NCI-H146 treated with DMSO at 0.1 percent for 48 hours (cell line): ENCODE data around the gene CDH4.
"Not testable (repeated sequence)": the region's sequence is repeated elsewhere in the genome, so short reads cannot be mapped to it uniquely, and the experiment has no call there.

Experiments
- DNase-seq: peaks from one replicate; lab custom pipeline; 2025; ENCODE audit not compliant: unreplicated experiment; lab: John Stamatoyannopoulos, UW

Gene CDH4

GRCh38 chr20:61379898-61380544 is 128.0 kb downstream of the CDH4 start:
- no peak for DNase-seq

- no peak for DNase-seq
Observed at GRCh38 chr20:61380545-61380915, 128.5 kb downstream of the CDH4 start.

GRCh38 chr20:61382194-61382593 is 130.1 kb downstream of the CDH4 start:
- DNase-seq = no peak

GRCh38 chr20:61385296-61385695 is 133.2 kb downstream of the CDH4 start:
- DNase-seq = no peak

- no peak for DNase-seq
Observed at GRCh38 chr20:61385731-61386130, 133.7 kb downstream of the CDH4 start.

- no peak for DNase-seq
Observed at GRCh38 chr20:61387204-61387953, 135.3 kb downstream of the CDH4 start.

- DNase-seq = no peak
Observed at GRCh38 chr20:61387954-61388348, 135.9 kb downstream of the CDH4 start.

- DNase-seq = no peak
Observed at GRCh38 chr20:61389077-61389476, 137.0 kb downstream of the CDH4 start.

GRCh38 chr20:61391185-61391584 is 139.1 kb downstream of the CDH4 start:
- no peak for DNase-seq

GRCh38 chr20:61391812-61392520 is 139.9 kb downstream of the CDH4 start:
- DNase-seq = no peak

GRCh38 chr20:61394088-61394799 is 142.2 kb downstream of the CDH4 start:
- no peak for DNase-seq

- no peak for DNase-seq
Observed at GRCh38 chr20:61396262-61396848, 144.3 kb downstream of the CDH4 start.

GRCh38 chr20:61397146-61397545 is 145.1 kb downstream of the CDH4 start:
- DNase-seq = no peak

- no peak for DNase-seq
Observed at GRCh38 chr20:61397790-61398189, 145.7 kb downstream of the CDH4 start.

GRCh38 chr20:61399433-61399832 is 147.4 kb downstream of the CDH4 start:
- DNase-seq = no peak

- no peak for DNase-seq
Observed at GRCh38 chr20:61400499-61400898, 148.4 kb downstream of the CDH4 start.

GRCh38 chr20:61404303-61404702 is 152.2 kb downstream of the CDH4 start:
- no peak for DNase-seq

GRCh38 chr20:61405007-61405406 is 152.9 kb downstream of the CDH4 start:
- no peak for DNase-seq

- not testable (repeated sequence) for DNase-seq
Observed at GRCh38 chr20:61406773-61407172, 154.7 kb downstream of the CDH4 start.

GRCh38 chr20:61407561-61407960 is 155.5 kb downstream of the CDH4 start:
- no peak for DNase-seq
